ENCODE data around the gene REV1.
"Not testable (repeated sequence)": the region's sequence is repeated elsewhere in the genome, so short reads cannot be mapped to it uniquely, and the experiment has no call there.

The REV1 gene

DNA sequence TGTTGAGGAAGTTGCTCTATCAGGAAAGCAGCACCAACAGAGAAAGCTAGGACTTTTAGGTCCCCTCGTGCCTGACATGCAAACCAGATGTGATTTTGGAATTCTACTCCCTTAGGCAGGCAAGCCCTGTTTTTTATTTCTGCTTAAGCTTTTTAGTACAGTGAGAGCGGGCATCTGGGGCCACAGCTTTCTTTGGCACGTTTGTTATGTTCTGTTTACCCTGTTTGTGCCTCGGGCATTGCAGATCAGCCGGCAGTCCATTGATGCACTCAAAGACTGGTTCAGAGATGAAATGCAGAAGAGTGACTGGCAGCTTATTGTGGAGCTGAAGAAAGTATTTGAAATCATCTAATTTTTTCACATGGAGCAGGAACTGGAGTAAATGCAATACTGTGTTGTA lies 90.8 kb downstream of the REV1 start:
- DNase-seq, result no peak

DNA sequence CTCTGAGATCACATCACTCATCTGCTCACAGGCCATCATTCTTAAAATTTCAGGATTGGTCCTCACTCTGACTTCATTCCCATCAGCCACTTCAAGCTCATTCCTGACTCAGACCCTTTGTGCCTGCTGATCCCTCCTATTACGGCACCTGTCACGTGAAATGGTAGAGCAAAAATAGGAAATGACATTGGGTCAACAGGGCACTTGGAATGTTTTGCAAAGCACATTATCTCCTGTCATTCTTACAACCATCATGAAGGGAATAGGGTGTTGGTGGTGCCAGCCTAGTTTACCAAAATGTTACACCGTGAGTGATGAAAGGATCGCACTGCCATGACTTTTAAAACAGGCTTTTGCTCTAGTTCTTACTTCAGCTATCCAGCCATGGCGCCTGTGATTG lies 91.5 kb downstream of the REV1 start:
- DNase-seq, result no peak

DNA sequence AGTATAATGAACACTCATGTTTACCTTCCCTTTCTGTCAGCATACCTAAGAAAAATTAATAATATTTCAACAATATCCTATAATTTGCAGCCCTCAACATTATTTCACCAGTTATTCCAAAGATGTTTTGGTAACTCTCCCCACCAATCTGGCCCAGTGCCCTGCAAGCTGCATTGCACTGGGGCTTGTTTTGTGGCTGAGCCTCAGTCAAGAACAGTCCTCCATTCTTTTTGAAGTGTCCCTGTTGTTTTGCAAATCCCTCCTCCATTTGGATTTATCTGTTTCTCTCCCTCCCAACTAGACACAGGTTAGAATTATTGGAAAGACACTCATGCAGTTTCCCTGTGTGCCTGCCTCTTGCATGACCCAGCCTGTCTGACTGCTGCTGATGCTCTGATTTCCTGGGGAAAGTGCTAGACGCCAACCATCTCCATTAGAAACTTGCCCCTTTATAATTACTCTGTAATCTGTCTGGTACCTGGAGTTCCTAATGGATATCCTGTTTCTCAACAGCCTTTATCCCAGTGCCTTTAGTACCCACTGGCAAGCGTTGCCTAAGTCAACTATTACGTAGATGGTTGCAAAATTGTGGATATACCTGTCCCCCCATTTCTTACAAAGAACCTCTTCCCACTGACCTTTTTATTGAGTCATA lies 92.4 kb downstream of the REV1 start:
- peak; percentile 22 for DNase-seq

DNA sequence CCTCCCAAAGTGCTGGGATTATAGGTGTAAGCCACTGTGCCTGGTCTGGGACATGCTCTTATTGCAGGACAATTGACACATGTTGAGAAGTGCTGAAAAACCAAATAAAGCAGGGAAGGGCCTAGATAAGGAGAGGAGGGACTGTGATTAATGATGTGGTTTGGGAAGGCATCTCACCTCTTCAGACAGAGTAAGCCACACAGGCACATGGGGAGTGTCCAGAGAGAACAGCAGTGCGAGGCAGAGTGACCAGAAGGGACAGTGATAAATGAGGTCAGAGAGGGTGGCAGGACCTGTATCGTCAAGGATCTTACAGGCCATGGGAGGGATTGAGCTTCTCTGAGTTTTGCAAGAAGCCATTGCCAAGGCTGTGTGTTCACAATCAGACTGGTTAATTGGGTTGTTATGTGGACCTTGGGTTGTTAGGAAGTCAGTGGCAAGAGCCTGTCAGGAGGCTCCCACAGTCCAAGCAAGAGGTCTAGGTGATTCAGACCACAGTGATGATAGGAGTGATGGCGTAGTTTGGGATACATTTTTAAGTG lies 94.2 kb downstream of the REV1 start:
- no peak for DNase-seq

DNA sequence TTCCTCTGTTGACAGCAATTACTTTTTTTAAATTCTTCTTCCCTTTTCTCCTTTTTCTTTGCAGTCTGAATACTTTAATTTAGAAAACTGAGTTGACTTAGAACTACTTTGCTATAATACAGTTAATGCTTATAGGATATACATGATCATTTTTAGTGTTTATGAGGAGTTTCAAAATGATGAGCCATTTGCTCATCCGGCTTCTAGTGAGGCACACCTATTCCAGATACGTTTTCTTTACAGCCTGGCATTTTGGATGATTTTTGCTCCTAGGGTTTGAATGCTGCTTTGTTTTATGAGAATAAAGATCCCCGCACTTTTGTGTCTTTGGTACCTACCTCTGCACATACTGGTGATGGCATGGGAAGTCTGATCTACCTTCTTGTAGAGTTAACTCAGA lies 99.9 kb downstream of the REV1 start:
- no peak for DNase-seq

DNA sequence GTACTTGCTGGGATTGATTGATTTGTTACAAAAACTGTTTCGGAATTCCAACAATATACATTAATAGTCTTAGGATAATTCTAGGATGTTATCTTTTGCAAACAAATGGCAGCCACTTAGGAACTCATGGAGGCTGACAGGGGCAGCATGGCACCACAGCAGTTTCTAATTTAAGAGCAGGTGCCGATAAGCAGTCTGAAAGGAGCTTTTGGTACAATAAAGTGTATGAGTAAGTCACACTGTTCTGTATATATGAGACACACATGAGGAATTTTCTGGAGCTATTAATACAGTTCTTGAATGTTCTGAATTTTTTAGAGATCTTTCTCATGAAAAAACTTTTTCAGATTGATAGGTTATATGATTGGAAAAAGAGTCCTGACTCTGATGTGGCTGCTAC lies 100.4 kb downstream of the REV1 start:
- no peak for DNase-seq

DNA sequence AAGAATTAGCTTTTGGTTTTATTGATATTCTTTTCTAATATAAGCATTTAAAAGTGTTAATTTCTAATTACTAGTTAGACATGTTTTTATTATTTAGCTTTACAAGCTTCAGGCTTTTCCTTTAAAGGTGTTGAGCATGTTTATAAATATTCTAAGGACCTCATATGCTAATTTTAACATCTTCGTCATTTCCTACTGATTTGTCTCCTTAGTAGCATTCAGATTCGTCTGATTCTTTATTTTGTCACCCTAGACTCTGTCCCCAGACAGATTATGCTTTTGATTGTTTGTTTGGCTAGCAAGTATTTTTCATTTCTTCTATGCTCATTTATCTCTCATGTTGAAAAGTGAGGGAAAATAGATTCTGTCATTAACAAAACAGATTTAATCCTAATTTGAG lies 100.9 kb downstream of the REV1 start:
- DNase-seq, result no peak

DNA sequence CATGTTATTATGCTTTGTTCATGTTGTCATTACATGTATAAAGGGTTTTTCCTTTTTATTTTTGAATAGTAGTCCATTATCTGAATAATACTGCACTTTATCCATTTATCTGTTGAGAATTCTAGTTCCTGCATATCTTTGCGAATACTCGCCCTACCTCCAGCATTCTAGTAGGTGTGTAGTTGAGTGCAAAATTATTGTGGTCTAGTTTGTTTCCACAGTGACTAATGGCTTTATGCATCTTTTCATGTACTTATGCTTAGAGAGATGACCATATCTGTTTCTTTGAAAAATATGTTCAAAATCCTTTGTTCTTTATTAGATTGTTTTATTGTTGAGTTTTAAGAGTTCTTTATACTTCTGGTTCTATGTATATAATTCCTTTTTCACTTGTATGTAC lies 103.8 kb downstream of the REV1 start:
- DNase-seq, result no peak

DNA sequence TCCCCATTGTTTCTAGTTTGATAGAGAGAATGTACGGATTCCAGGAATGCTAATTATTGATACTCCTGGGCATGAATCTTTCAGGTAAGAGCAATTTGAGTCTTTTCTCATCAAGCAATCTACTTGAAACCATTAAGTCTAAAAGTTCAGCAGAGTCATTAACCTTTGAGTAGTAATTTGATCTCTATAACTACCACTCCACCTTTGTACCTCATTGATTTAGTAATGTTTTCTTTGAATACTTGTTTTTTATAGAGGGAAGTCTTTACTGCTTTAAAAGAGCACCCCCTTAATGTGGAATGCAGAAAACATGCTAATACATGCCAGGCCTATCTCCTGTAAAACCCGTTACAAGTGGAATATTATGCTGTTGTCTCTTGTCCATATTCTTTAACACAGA lies 107.7 kb downstream of the REV1 start:
- no peak for DNase-seq

DNA sequence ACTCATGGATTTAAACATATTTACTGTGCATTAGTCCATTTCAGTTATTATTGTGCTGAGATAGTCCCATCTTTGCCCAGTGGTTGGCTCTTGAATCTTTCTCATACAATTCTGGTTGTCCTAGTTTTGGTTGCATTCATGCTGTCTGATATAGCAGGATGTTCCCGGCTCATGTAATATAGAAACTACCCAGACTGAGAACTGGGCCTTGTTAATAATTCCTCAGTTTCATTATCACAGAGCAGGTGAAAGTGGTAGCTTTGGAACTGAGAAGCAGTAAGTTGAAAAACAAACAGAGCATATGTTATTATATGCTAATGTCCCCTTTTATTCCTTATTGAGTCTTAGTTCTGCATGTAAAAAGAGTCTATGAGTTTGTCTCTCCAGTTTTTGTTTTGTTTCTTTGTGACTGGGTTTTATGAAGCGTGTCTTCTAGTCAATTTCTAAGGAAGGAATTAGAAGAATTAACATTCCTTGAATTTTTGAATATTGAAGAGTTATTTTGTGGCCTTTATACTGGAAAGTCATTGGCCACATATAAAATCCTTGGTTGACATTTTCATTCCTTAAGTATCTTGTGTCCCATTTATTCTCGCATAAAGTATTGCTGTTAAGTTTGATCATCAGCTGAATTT lies 109.3 kb downstream of the REV1 start:
- DNase-seq, result no peak

DNA sequence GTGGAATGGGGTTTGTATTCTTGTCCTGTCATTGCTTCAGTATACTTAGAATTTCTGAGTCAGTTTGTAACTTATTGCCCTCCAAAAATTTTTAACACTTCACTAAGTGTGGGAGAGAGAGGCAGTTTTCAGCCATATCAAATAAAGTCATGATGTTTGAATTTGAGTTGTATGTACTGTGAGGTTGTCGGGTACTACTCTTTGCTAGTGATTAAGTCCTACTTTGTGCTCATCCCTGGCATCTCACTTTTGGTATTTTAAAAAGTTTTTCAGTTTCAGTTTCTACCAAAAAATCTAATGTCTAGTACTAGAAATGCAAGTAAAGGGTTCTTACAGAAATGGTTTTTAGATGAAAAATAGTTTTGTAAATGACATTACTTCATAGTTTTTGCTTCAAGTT lies 111.9 kb downstream of the REV1 start:
- no peak for DNase-seq

DNA sequence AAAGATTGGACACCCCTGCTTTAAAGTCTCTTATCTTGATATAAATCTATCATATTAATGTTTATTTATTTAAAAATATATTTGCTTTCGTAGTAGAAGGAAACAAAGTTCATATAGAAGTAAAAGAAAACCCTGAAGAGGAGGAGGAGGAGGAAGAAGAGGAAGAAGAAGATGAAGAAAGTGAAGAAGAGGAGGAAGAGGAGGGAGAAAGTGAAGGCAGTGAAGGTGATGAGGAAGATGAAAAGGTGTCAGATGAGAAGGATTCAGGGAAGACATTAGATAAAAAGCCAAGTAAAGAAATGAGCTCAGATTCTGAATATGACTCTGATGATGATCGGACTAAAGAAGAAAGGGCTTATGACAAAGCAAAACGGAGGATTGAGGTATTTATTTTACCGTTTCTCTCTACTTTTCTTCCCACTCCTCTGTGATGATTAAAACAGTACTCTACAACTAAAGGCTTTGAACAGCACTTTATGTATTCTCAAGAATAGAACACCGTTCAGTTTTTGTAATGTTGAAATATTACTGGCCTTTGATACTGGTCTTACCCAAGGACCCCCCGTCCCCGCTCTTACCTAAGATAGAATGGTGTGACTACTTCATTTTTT lies 113.5 kb downstream of the REV1 start:
- no peak for DNase-seq

DNA sequence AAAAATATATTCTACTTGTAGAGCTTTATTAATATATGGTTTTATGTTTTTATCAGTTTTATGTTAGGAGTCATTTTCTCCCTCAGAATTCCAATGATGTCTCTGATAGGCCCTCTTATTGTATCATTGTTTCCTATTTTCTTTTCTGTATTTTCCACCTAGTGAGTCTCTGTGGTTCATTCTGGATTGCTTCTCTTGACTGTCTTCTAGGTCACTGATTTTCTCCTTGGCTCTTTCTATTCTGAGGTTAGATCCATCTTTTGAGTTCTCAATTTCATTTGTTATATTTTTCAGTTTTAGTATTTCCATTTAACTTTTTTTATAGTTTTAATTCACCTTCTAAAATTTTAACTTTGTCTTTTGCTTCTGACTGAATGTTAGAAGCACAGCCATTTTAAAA lies 115.1 kb downstream of the REV1 start:
- DNase-seq, result no peak

DNA sequence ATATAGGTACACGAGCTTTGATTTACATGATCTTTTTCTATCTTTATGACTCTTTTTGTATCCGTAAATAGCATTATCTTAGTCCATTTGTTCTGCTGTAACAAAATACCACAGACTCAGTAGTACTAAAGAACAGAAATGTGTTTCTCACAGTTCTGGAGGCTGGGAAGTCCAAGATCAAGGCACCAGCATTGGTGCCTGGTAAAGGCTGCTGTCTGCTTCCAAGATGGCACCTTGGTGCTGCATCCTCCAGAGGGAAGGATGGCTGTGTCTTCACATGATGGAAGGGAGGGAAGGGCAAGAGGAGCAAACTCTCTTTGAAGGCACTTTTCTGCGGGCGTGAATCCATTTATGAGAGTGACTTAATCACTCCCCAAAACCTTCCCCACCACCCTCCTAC lies 116.7 kb downstream of the REV1 start:
- DNase-seq, result no peak

DNA sequence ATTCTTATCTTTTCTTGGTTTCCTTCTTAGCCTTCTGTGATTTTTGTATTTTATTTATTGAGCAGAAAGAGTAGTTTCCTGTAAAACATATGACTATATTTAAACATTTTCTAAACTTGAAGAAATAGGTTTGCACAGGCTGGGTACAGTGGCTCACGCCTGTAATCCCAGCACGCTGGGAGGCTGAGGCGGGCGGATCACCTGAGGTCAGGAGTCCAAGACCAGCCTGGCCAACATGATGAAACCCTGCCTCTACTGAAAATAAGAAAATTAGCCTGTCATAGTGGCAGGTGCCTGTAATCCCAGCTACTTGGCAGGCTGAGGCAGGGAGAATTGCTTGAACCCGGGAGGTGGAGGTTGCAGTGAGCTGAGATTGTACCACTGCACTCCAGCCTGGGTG lies 121.0 kb downstream of the REV1 start:
- not testable (repeated sequence) for DNase-seq

DNA sequence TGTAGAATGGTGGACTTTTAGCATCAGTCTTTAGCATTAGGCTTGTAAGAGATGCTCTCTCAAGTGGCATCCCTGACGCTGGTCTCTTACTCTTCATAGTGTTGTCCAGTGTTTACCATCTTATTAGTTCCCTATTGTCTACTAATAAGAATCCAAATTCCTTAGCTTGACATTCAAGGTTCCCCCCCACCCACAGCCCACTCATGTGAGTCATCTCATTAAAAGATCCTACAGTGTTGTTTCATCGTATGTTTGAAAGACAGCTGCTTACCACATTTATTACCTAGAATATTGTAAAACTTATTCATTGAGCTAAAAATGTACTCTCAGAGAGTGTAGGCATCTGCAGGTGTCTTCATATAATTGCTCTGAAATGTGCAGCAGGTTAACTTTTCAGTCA lies 124.2 kb downstream of the REV1 start:
- no peak for DNase-seq

DNA sequence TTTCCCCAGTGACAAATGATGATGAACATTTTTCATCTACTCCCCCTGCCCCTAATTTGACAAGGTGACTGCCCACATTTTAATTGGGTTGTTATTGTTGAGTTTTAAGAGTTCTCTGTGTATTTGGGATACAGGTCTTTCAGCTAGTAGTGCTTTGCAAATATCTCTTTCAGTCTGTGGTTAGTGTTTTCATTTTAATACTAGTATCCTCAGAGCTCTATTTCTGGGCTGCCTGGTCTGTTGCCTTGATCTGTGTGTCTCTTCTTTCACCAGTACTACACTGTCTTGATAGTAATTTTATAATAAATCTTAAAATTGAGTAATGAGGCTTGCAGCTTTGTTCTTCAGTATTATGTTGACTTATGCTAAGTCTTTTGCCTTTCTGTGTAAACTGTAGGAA lies 133.0 kb downstream of the REV1 start:
- no peak for DNase-seq

DNA sequence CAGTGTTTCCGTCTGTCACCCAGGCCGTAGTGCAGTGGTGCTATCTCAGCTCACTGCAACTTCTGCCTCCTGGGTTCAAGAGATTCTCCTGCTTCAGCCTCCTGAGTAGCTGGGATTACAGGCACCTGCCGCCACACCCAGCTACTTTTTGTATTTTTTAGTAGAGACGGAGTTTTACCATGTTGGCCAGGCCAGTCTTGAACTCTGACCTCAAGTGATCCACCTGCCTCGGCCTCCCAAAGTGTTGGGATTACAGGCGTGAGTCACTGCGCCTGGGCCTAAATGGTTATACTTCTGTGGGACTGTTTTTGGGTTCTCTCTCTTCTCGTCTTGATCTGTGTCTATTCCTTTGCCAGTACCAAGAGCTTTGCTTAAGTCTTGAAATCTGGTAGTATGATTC lies 135.0 kb downstream of the REV1 start:
- DNase-seq, result not testable (repeated sequence)

DNA sequence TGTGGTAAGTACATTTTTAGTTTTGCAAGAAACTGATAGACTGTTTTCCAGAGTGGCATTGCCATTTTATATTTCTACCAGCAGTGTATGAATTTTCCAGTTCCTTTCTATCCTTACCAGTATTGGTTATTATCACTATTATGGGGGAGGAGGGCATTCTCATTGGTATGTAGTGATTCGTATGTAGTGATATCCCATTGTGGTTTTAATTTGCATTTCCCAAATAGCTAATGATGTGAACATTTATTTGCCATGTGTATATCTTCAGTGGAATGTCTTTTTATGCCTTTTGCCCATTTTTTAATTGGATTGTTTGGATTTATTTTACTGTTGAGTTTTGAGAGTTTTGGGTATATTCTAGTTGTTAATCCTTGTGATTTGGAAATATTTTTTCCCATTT lies 135.7 kb downstream of the REV1 start:
- no peak for DNase-seq

Measured in NCI-H69 (cell line).